ENCODE measurements around the gene ALG2.

ALG2 gene

GRCh38 chr9:99221621-99222415, at the start of gene ALG2, which contains the start of gene SEC61B:
ALG2 (minus strand) TSS chr9:99221942; CDS start chr9:99221894, 48 bp downstream.
SEC61B (plus strand) TSS chr9:99222282; CDS start chr9:99222364, 82 bp downstream.
- Histone ChIP-seq H3K4me3 (replicated peaks; ENCODE audit: low read depth, low read length) (peak within 1 kb of the TSS; percentile 98), H3K27me3 (replicated peaks; ENCODE audit: control insufficient read depth, insufficient read depth, low read length) (no peaks in the 10 kb centered on the region), H3K36me3 (ENCODE audit: control insufficient read depth, insufficient read depth, low read length) (peaks cover 13% of the 10 kb centered on the region)
- peak; percentile 94 for DNase-seq (ENCODE audit: extremely low read depth, insufficient read length)
- no peak for TF ChIP-seq CTCF (IDR thresholded peaks at IDR 0.05; ENCODE audit: insufficient read depth, low read length, poor library complexity, severe bottlenecking)

- TF ChIP-seq CTCF (IDR thresholded peaks at IDR 0.05; ENCODE audit: insufficient read depth, low read length, poor library complexity, severe bottlenecking): no peak
- H3K27me3 ChIP-seq (replicated peaks; ENCODE audit: control insufficient read depth, insufficient read depth, low read length): no peaks in the 10 kb centered on the region
- DNase-seq (ENCODE audit: extremely low read depth, insufficient read length): no peak
- H3K36me3 ChIP-seq (ENCODE audit: control insufficient read depth, insufficient read depth, low read length): no peaks in the 10 kb centered on the region
- H3K4me3 ChIP-seq (replicated peaks; ENCODE audit: low read depth, low read length): no peak overlapping the region
Measured at GRCh38 chr9:99270491-99270890, 48.7 kb upstream of the ALG2 start.

- Histone ChIP-seq H3K36me3 (ENCODE audit: control insufficient read depth, insufficient read depth, low read length) (no peaks in the 10 kb centered on the region), H3K4me3 (replicated peaks; ENCODE audit: low read depth, low read length) (no peak overlapping the region), H3K27me3 (replicated peaks; ENCODE audit: control insufficient read depth, insufficient read depth, low read length) (no peaks in the 10 kb centered on the region)
- TF ChIP-seq CTCF (IDR thresholded peaks at IDR 0.05; ENCODE audit: insufficient read depth, low read length, poor library complexity, severe bottlenecking): no peak
- DNase-seq (ENCODE audit: extremely low read depth, insufficient read length): no peak
Measured at GRCh38 chr9:99269416-99269815, 47.7 kb upstream of the ALG2 start.

- Histone ChIP-seq H3K4me3 (replicated peaks; ENCODE audit: low read depth, low read length) (no peak overlapping the region; the same call in 1 of the 2 replicates), H3K36me3 (ENCODE audit: control insufficient read depth, insufficient read depth, low read length) (no peaks in the 10 kb centered on the region), H3K27me3 (replicated peaks; ENCODE audit: control insufficient read depth, insufficient read depth, low read length) (no peaks in the 10 kb centered on the region)
- DNase-seq (ENCODE audit: extremely low read depth, insufficient read length): peak; percentile 75
- peak; percentile 95 for TF ChIP-seq CTCF (IDR thresholded peaks at IDR 0.05; ENCODE audit: insufficient read depth, low read length, poor library complexity, severe bottlenecking)
Measured at GRCh38 chr9:99266255-99267023, 44.7 kb upstream of the ALG2 start.

GRCh38 chr9:99265691-99266090, 43.9 kb upstream of the ALG2 start:
- no peak for DNase-seq (ENCODE audit: extremely low read depth, insufficient read length)
- TF ChIP-seq CTCF (IDR thresholded peaks at IDR 0.05; ENCODE audit: insufficient read depth, low read length, poor library complexity, severe bottlenecking): no peak
- no peak overlapping the region for H3K4me3 ChIP-seq (replicated peaks; ENCODE audit: low read depth, low read length)

More at GRCh38 chr9:99265691-99266090, 43.9 kb upstream of the ALG2 start:
- Histone ChIP-seq H3K36me3 (ENCODE audit: control insufficient read depth, insufficient read depth, low read length) (no peaks in the 10 kb centered on the region), H3K27me3 (replicated peaks; ENCODE audit: control insufficient read depth, insufficient read depth, low read length) (no peaks in the 10 kb centered on the region)

Measured in GM06990 (cell line).